ELR (cell line): Measurements from ENCODE around the gene SCP2.

Experiments
- DNase-seq: peaks from one replicate; pipeline ENCODE4 v3.0.0-alpha.2; 2015; ENCODE audit warnings: low read depth

SCP2 gene

GRCh38 chr1:53068314-53069099 is 141.4 kb downstream of the SCP2 start:
- no peak for DNase-seq

DNA sequence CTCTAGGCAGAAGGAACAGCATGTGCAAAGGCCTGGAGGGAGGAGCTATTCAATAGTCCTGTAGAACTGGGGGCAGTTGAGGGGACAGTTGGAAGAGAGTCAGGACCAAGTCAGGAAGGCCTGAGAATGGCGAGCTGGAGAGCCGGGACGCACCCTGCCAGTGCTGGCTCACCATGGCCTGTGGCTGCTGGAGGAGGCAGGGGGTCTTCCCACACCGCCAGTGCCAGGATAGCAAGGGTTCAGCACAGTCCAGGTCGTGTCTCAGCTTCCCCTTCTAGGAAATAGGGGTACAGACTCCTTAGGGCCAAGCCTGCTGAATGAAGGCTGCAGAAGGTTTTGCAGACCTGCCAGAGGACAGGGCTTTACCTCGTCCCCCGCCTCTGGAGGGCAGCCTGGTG is 142.2 kb downstream of the SCP2 start:
- DNase-seq, result no peak

DNA sequence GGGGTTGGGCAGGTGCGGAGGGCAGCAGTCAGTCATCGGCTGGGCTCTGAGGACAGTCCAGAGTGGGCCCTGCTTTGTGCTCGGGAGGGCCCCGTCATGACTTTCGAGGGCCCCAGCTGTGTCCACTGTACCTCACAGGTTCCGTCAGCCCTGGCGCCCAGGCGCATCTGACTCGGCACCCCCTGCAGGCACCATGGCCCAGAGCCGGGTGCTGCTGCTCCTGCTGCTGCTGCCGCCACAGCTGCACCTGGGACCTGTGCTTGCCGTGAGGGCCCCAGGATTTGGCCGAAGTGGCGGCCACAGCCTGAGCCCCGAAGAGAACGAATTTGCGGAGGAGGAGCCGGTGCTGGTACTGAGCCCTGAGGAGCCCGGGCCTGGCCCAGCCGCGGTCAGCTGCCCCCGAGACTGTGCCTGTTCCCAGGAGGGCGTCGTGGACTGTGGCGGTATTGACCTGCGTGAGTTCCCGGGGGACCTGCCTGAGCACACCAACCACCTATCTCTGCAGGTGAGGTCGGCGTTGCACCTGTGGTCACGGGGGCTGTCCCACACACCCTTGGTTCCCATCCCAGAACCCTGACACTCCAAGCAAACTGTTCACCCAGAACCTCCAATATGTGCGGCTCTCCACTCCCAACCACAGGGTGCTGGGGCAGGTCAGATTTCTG is 142.7 kb downstream of the SCP2 start:
- no peak for DNase-seq

DNA sequence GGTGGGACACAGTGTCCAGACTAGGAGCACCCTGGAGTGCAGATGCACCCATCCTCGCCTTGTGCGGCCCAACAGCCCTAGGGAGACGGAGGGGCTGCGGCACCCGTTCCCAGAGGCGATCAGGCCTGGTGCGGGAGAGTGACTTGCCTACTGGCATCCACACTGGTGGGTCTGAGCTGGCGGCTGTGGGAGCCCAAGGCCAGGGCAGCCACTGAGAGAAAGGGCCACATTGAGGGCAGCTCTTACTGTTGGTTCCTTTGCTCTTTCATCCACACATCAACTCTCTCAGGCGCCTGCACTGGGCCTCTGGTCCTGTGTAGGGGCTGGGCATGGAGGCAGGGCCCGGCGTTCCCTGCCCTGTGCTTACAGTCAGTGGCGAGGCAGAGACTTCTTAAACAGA is 143.5 kb downstream of the SCP2 start:
- no peak for DNase-seq

- DNase-seq, result no peak
Measured at GRCh38 chr1:53071167-53071865, 144.2 kb downstream of the SCP2 start.

- DNase-seq, result no peak
Measured at GRCh38 chr1:53071915-53072314, 144.8 kb downstream of the SCP2 start.

- DNase-seq, result no peak
Measured at GRCh38 chr1:53073287-53073686, 146.2 kb downstream of the SCP2 start.

DNA sequence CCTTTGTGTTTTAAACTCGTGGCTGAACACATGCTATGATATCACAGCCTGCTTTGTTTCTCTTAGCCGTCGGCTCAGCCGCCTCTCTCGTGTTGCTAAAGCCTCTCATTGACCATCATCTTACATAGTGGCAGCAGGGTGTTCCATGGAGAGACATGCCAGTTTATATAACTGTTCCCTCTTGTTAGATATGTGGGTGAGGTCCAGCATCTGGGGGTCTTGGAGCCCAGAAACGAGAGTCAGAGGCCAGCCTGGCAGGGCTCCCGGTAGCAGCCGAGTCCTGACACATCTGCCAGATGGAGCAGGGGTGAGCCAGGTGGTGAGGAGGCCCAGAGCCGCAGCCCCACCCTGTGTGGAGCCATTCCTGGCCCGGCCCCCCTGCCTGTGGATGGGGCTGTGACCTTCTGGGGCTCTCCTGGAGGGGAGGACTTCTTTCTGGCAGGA is 146.8 kb downstream of the SCP2 start:
- no peak for DNase-seq

- no peak for DNase-seq
Measured at GRCh38 chr1:53074313-53075154, 147.5 kb downstream of the SCP2 start.

- no peak for DNase-seq
Measured at GRCh38 chr1:53075206-53075605, 148.1 kb downstream of the SCP2 start.

- DNase-seq, result no peak
Measured at GRCh38 chr1:53075761-53076163, 148.7 kb downstream of the SCP2 start.

- DNase-seq, result no peak
Measured at GRCh38 chr1:53076165-53076564, 149.1 kb downstream of the SCP2 start.

- no peak for DNase-seq
Measured at GRCh38 chr1:53076721-53077598, 149.9 kb downstream of the SCP2 start.

GRCh38 chr1:53077599-53077965 is 150.5 kb downstream of the SCP2 start:
- DNase-seq, result no peak

DNA sequence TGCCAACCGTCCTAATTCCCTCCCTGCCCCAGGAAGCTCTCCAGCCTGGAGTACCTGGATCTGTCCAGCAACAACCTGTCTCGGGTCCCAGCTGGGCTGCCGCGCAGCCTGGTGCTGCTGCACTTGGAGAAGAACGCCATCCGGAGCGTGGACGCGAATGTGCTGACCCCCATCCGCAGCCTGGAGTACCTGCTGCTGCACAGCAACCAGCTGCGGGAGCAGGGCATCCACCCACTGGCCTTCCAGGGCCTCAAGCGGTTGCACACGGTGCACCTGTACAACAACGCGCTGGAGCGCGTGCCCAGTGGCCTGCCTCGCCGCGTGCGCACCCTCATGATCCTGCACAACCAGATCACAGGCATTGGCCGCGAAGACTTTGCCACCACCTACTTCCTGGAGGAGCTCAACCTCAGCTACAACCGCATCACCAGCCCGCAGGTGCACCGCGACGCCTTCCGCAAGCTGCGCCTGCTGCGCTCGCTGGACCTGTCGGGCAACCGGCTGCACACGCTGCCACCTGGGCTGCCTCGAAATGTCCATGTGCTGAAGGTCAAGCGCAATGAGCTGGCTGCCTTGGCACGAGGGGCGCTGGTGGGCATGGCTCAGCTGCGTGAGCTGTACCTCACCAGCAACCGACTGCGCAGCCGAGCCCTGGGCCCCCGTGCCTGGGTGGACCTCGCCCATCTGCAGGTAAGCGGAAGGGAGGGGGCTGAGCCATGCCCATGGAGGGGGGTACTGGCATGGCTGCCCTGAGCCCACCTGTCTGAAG is 151.4 kb downstream of the SCP2 start:
- DNase-seq, result no peak

DNA sequence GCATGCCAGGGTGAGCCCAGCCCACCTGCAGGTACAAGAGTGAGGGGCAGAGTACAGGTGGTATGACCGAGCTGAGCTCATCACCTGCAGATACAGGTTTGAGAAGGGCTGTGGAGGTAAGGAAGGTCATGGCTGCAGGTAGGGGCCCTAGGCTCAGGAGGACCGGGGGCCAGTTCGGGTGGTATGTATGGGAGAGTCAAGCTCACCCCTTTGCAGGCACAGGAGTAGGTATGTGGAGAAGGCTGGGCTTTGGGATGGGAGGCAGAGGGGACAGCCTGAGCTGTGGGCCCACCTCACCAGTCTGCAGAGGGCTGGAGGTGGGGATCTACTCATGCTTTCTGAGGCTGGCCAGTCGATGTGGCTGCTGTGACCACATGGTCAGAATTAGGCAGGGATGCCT is 152.2 kb downstream of the SCP2 start:
- DNase-seq, result no peak

DNA sequence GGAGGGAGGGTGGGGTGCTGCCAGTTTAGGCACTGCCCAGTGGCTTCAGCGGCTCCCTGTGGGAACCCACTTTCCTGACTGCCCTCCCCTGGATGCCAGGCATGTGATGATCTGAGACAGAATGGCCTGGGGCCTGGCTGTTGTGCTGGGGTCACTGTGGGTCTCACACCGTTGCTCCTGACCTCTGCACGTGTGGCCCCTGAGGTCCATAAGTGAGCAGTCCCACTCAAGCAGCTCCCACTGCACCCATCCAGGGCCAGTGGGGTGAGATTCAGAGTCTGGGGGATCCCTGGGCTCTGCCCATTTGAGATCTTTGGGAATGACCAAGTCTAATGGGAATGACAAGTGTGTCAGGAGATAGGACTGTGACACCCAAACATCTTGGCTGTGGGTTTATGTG is 153.0 kb downstream of the SCP2 start:
- no peak for DNase-seq

GRCh38 chr1:53080769-53081168 is 153.7 kb downstream of the SCP2 start:
- no peak for DNase-seq

GRCh38 chr1:53081384-53082066 is 154.4 kb downstream of the SCP2 start:
- DNase-seq, result no peak
